DOHH2 (cell line): ENCODE measurements around the gene TERB1.

Experiments
- EZH2phosphoT487 ChIP-seq: fragments of 200-600 bp; sonication (generic); IDR thresholded peaks from 2 replicates; pipeline ENCODE4 v1.6.1; 2017; ENCODE audit warnings: borderline replicate concordance, mild to moderate bottlenecking, antibody characterized with exemption, low read length, moderate library complexity, mixed read lengths
- TF ChIP-seq, protein P1 (sequence below): fragments of 200-600 bp; sonication (generic); IDR thresholded peaks from one replicate; pipeline ENCODE4 v1.5.1; 2014; ENCODE audit warnings: antibody characterized with exemption, mild to moderate bottlenecking, low read depth, low read length; ENCODE audit not compliant: poor library complexity, severe bottlenecking

DNA sequence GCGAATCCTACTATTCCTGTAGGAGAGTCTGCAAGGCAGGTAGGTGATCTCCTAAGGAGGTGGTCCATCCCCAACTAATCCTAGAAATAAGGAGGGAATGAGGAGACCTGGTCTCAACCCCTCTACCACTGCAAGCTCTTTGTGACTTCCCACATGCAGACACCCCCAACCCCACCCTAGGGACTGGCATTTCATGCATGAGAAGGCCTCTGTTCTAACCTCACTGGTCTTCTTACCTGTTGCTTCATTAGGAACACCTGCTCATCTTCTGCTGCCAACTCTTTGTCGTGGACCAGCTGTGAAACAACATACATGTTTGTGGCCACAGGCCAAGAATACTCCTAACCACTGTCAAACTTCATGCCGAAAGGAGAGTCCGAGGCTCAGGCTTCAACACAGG lies 72.6 kb downstream of the TERB1 start:
- TF ChIP-seq, protein P1, sequence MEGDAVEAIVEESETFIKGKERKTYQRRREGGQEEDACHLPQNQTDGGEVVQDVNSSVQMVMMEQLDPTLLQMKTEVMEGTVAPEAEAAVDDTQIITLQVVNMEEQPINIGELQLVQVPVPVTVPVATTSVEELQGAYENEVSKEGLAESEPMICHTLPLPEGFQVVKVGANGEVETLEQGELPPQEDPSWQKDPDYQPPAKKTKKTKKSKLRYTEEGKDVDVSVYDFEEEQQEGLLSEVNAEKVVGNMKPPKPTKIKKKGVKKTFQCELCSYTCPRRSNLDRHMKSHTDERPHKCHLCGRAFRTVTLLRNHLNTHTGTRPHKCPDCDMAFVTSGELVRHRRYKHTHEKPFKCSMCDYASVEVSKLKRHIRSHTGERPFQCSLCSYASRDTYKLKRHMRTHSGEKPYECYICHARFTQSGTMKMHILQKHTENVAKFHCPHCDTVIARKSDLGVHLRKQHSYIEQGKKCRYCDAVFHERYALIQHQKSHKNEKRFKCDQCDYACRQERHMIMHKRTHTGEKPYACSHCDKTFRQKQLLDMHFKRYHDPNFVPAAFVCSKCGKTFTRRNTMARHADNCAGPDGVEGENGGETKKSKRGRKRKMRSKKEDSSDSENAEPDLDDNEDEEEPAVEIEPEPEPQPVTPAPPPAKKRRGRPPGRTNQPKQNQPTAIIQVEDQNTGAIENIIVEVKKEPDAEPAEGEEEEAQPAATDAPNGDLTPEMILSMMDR: no peak
- no peak for TF ChIP-seq EZH2phosphoT487
